GM21786 (cell line): ENCODE data around the gene SUV39H2.
"Not testable (repeated sequence)": the region's sequence is repeated elsewhere in the genome, so short reads cannot be mapped to it uniquely, and the experiment has no call there.

ENCODE experiments used
- ATAC-seq: cut with Tn5 transposase; IDR thresholded peaks from one replicate; pipeline ENCODE4 v1.9.1; 2021; ENCODE audit not compliant: unreplicated experiment

Gene SUV39H2, protein sequence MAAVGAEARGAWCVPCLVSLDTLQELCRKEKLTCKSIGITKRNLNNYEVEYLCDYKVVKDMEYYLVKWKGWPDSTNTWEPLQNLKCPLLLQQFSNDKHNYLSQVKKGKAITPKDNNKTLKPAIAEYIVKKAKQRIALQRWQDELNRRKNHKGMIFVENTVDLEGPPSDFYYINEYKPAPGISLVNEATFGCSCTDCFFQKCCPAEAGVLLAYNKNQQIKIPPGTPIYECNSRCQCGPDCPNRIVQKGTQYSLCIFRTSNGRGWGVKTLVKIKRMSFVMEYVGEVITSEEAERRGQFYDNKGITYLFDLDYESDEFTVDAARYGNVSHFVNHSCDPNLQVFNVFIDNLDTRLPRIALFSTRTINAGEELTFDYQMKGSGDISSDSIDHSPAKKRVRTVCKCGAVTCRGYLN

GRCh38 chr10:14878266-14879123 lies at the start of gene SUV39H2:
Gene SUV39H2, plus strand, starts transcription at chr10:14878866. Its CDS starts 23 bp downstream, at chr10:14878889.
- peak; percentile 87 for ATAC-seq

GRCh38 chr10:14833106-14833505 lies 45.6 kb upstream of the SUV39H2 start:
- no peak for ATAC-seq

DNA sequence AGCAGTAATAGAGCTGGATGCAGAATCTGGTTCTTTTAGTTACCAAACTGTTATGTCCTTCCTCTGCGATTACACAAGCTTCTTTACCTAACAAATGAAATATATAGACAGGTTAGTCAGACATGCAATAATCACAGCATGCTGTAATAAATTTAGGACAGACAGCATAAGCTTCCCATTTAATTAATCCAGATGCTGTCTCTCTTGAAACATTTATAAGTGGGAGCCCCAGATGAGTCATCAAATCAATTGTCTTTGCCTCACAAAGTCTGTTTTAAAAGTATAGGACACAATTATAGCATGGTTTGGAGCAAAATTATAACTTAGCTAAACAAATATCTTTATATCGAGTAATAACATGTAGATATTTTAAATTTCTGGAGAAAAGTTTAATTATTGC lies 42.5 kb upstream of the SUV39H2 start:
- no peak for ATAC-seq

- no peak for ATAC-seq
Measured at GRCh38 chr10:14837003-14837756, 41.5 kb upstream of the SUV39H2 start.

DNA sequence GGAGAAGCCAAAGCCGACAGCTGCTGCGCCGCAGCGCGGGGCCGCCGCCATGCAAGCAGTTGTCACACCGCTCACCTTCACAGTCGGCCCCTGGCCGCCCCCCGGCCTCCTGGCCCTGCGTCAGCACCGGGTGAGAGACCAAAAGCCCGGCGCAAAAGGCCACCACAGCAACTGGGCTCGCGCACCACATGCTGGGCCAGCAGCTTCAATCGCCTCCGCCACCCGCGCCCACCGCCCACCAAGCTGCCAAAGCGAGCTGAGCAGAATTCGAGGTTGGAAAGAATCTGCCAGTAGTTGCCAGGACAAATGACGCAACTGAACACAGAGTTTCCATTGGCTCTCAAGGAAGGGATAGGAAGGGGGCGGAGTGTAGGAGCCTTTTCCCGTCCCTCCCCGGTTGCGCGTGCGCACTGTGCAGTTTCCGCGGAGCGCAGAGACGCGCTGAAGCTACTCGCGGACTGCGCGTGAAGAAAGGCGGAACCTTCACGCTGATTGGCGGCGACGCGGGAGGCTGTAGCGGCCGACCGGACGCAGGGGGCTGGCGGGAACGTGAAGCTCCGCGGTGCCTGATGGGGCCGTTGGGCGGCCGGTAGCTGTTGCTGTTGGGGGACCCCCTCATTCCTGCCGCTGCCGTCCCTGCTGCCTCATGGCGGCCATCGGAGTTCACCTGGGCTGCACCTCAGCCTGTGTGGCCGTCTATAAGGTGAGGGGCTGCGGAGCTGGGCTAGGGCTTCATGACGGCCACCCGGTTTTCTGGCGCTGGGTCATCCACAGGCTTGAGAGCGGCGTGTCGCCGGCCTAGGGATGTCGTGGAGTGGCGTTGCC lies 40.7 kb upstream of the SUV39H2 start, which contains the start of the genes CDNF, HSPA14 and MSANTD7:
CDNF (minus strand) TSS at position 281 of the 825 bp plus-strand sequence; CDS start at position 190, 91 bp downstream.
HSPA14 (plus strand) TSS at position 550 of the 825 bp plus-strand sequence; CDS start at position 647, 97 bp downstream.
MSANTD7 (plus strand) TSS at position 550 of the 825 bp plus-strand sequence. CDS start 3,979 bp downstream, outside the sequence.
- ATAC-seq: peak; percentile 90

DNA sequence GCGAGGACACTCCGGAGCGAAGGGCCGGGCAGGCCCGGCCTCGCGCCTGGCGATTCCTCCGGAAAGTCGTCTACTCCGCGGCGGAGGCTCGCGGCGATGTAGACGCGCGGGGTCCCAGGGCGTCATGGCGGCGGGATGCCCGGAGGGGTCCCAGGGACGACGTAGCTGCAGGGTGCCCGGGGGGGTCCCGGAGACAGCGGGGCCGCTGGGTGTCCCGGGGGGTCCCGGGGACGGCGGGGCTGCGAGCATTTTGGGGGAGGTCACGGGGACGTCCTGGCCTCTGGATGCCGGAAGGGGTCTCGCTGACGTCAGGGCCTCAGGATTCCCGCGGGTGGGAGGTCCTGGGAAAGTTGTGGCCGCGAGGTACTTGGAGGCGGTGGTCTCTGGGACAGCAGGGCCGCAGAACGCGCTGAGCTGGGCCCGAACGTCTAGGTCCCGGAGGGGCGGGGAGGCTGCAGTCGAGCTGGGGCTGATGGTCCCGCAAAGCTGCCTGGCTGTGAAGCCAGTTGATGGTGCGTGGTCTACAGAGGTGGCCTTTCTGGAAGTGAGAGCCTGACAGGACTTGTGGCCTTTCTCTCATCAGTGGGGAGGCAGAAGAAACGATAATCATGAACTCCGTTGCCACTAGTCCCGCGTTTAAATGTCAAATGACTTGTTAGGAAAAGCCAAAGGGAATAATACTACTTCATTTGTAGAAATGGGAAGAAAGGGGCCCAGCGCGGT lies 39.9 kb upstream of the SUV39H2 start:
- ATAC-seq: no peak

GRCh38 chr10:14839305-14839695 lies 39.4 kb upstream of the SUV39H2 start:
- no peak for ATAC-seq

DNA sequence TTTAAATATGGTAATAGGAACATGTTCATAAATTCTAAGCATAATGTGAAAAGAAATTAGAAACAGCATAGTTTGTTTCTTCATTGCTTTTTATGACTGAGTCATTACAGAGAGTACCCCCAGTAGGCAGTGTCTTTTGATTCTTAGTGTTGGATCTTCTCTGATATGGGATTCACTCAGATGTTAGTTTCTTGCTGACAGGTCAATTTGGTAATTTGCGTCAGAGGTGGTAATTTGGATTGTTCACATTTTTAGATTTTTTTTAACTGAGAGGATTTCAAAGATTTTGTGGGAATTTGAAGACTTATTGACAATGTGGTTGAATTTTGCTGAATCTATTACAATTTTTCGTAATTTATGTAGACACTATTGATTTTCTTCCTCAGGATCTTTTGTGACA lies 38.5 kb upstream of the SUV39H2 start:
- no peak for ATAC-seq

GRCh38 chr10:14843327-14843988 lies 35.2 kb upstream of the SUV39H2 start:
- no peak for ATAC-seq

DNA sequence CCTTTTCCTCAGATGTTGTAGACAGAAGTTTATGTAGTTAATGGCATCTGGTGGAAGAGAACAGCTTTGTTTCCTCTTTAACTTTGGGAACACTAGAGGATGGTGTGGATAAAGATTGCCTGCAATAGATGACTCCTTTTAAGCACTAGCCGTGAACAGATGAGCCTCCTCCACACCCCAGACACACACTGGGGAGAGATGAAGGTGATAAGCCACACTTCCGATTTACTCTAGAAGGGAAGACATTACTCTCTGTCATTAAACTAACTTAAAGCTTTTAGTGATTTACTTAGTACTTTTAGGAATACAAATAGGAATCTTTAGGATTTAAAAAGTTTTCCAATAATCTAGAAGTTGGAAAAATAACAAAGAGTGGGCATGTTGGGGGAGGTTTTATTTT lies 33.7 kb upstream of the SUV39H2 start:
- no peak for ATAC-seq

- ATAC-seq: no peak
Measured at GRCh38 chr10:14852236-14852635, 26.4 kb upstream of the SUV39H2 start.

DNA sequence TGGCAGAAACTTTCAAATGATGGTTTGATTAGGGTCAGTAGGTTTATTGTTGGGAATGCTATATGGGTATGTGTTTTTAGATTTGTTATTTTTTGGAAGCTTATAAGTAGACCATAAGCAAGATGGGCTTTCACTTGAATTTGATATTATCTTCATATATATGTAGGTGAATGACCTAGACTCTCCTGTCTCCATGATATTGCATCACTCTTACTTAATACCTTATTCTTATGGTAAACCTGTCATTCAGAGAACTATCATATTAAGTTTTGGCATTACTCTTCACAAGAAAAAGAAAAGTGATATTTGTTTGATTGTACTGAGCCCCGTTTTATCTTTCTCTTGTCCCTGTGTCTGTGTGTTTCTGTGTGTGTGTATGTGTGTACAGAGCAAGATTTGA lies 23.2 kb upstream of the SUV39H2 start:
- no peak for ATAC-seq

DNA sequence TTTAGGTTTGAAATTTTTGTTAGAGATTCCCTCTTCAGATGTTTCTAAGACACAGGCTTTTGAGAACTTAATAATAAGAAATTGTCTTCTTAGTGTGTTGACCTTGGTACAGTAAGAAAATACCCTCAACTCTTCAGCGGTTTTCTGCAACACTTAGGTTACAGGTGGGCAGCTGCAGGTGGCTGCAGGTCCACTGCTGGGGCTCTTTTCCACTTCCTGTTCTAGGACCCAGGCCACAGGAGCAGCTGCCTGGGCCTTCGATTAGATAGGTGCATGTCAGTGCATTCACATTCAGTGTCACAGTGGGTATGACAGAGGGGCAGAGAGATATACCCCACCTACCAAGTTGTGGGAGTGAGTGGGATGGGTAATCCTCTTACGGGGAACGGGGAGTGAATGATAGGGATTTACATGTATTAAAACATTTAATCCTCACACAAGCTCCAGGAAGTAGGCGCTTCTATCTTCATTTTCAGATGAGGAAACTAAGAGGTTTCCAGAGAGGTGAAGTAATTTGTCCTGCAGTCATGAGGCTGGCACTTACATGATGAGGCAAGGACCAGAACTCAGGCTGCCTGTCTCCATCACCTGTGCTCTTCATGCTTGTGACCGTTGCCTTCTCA lies 20.2 kb upstream of the SUV39H2 start:
- no peak for ATAC-seq

DNA sequence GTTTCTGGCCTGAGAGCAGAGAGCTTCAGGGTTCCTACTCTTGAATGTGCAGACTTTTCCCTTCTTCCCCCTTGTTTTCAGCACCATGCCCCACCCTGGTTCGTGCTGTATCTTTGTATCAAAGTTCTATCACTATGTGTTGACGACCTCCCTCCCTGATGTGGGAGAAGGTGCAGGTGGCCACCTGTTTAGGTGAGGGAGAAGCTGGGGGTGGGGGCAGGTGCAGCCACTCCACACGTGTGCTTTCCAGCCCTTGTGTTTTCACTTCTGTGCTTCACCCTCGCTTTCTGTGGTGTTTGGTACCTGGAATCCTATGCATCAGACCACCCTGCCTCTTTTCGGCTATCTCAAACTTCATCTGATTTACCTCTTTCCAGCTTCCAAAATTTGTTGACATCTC lies 19.6 kb upstream of the SUV39H2 start:
- ATAC-seq: no peak

DNA sequence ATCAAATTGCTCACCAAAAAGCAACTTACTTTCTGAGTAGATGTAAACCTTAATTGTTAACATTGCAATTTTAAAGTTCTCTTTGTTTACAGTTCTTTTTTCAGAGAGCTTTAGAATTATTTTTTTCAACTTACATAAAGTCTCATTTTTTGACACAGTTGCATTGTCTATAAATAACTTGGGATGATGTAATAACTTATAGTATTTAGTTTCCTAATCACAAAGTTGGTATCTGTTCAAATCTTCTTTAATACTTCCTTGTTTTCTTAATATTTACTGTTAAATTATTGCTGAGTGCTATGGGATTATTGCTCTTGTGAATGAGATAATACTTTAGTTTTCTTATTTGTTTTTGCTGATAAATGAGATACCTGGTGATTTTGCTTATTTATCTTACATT lies 18.9 kb upstream of the SUV39H2 start:
- ATAC-seq: no peak

DNA sequence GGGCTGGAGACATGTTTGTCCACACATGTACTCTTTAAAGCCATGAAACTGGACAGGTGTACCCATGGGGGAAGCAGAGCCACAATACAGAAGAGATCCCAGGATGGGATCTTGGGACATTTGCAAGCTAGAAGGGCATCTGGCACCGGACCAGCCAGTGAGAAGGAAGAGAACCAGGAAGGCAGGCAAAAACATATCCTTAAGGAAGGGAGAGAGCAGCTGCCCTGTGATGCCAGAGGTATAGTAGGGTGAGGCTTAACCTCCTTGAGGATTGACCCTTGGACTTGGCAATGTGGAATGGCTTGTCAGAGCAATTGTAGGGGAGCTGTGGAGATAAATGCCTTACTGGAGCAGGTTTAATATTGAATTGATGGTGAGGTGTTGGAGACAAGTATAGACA lies 17.9 kb upstream of the SUV39H2 start:
- no peak for ATAC-seq

GRCh38 chr10:14864466-14864865 lies 14.2 kb upstream of the SUV39H2 start:
- ATAC-seq: not testable (repeated sequence)

- not testable (repeated sequence) for ATAC-seq
Measured at GRCh38 chr10:14864871-14865270, 13.8 kb upstream of the SUV39H2 start.
